CD4-positive, alpha-beta T cell treated with Interleukin-17A for 4 hours (primary cell): Measurements from ENCODE around the gene CCDC170.
"Not testable (repeated sequence)": the region's sequence is repeated elsewhere in the genome, so short reads cannot be mapped to it uniquely, and the experiment has no call there.

Experiments used
- DNase-seq: peaks from one replicate; pipeline ENCODE4 v3.0.0-alpha.2; 2020; ENCODE audit warnings: mixed read lengths

Gene CCDC170

DNA sequence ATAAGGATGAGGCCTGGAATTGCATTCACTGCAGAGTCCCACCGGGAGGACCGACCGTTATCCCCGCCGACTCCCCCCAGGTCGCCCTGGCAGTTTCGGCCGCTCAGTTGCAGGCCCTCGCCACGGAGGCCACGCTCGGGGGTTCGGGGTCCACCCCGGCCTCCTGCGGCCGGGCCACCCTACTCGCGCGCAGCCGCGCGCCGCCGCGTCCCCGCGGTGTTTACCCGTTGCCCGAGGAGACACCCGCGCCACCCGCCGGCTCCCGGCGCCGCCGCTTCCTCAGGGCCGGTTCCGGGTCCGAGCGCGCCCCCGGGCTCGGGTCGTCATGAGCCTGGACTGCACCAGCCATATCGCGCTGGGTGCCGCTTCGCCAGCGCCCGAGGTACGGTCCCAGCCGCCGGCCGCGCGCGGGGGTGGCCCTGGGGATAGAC lies at the start of gene CCDC170:
CCDC170 (plus strand) TSS at position 214 of the 431 bp plus-strand sequence; CDS start at position 326, 112 bp downstream.
- no peak for DNase-seq

DNA sequence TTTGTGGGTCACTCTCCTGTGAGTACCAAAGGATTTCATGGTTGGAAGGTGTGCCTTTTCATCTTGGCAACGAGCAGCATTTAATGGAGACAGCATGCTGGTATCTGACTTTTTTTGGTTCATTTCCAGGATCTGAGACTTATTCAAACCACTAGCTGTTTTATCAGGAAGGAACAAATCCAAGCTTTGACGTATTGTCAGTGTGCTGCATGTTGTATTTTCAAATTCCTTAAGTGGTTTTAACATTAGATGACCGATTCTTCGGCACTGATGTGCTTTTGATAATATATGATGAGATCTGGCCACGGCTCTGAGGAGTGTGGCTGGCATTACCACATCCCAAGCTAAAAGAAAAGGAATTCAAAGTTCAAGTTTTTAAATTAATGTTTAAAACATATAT lies 48.3 kb upstream of the CCDC170 start:
- DNase-seq, result no peak

- no peak for DNase-seq
Measured at GRCh38 chr6:151447237-151447636, 46.6 kb upstream of the CCDC170 start.

- DNase-seq, result no peak
Measured at GRCh38 chr6:151448623-151449022, 45.2 kb upstream of the CCDC170 start.

- not testable (repeated sequence) for DNase-seq
Measured at GRCh38 chr6:151450928-151451327, 42.9 kb upstream of the CCDC170 start.

GRCh38 chr6:151451417-151451949 lies 42.3 kb upstream of the CCDC170 start:
- no peak for DNase-seq

GRCh38 chr6:151451950-151452749 lies 41.7 kb upstream of the CCDC170 start, which contains the start of gene RMND1:
Gene RMND1, minus strand, starts transcription at chr6:151452126. Its CDS starts 6,315 bp downstream, at chr6:151445811.
- peak; percentile 100 for DNase-seq

GRCh38 chr6:151452750-151453427 lies 40.9 kb upstream of the CCDC170 start:
- DNase-seq, result no peak

DNA sequence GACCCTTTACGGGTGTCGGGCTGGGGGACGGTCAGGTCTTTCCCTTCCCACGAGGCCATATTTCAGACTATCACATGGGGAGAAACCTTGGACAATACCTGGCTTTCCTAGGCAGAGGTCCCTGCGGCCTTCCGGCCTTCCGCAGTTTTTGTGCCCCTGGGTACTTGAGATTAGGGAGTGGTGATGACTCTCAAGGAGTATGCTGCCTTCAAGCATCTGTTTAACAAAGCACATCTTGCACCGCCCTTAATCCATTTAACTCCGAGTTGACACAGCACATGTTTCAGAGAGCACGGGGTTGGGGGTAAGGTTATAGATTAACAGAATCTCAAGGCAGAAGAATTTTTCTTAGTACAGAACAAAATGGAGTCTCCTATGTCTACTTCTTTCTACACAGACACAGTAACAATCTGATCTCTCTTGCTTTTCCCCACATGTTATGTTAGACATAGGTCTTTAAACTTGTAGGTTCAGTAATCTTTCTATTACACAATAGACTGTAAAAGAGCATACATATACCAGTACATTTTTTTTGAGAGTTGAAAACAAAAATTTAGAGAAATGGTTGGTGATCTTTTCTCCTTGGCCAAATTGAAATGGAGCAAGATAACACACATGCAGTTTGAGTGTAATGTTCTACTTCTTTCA lies 37.9 kb upstream of the CCDC170 start:
- DNase-seq, result not testable (repeated sequence)

DNA sequence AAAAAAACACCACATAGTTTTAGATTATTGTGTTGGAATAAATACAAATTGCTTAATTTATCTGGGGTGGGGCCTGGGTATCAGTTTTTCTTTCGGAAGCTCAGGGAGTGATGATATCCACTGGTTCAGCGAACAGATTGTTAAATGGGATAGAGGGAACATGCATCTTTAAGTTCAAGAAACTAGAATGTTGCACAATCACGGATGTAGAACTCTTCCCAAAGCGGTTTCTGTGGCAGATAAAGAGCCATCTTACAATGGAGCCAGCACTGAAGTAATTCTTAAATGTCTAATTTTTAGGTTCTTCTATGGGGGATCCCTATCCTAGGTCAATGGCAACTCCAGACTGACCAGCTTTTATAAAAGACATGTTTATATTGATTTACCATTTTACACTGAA lies 32.1 kb upstream of the CCDC170 start:
- no peak for DNase-seq

GRCh38 chr6:151464702-151465101 lies 29.1 kb upstream of the CCDC170 start:
- DNase-seq, result no peak

- DNase-seq, result peak; percentile 75
Measured at GRCh38 chr6:151475653-151476523, 17.9 kb upstream of the CCDC170 start.

DNA sequence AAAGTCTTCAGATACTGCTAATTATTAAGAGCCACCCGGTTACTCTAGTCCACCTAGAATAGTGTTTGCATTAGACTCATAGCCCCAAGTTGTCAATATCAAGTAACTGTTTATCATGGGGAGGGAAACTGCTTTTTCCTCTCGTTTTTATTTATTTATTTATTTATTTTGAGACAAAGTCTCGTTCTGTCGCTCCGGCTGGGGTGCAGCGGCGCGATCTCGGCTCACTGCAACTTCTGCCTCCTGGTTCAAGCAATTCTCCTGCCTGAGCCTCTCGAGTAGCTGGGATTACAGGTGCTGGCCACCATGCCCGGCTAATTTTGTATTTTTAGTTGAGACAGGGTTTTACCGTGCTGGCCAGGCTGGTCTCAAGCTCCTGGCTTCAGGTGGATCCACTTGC lies 16.1 kb upstream of the CCDC170 start:
- no peak for DNase-seq

GRCh38 chr6:151478670-151479069 lies 15.1 kb upstream of the CCDC170 start:
- DNase-seq, result no peak

DNA sequence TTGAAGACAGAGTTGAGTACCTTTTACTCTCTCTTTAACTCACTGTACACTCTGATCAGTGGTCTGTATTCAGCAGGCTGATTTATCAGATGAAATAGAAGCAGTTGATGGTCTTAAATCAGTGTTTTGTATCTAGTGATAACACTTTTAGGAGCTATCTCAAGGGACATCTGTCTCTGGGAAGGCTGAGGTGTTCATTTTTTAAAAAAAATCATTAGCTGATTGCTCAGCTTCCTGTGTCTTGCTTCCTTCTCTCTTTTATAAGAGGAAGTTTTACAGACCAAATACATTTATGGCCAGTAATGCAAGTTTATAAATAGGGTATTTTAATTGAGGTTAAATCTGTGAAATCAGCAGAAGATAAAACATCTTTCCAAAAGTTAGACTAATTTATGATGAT lies 12.0 kb upstream of the CCDC170 start:
- no peak for DNase-seq

DNA sequence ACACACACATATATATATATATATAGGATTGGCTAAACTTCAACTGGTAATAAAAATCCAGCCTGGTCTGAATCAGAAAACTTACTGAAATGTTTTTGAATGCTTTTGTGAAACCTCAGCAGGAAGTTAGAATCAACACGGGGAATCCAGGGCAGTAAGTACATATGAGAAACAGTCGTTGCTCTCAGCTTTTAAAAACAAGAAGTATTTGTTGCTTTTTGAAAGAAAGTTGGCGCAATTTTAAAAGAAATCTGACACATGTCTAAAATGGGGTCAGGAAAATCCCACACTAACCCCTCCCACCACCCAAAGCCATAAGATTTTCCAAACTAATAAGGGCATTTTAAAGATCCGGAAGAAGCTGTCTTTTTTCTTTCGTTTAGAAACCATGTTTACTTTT lies 11.5 kb upstream of the CCDC170 start:
- DNase-seq, result no peak

GRCh38 chr6:151483994-151484393 lies 9.8 kb upstream of the CCDC170 start:
- no peak for DNase-seq

DNA sequence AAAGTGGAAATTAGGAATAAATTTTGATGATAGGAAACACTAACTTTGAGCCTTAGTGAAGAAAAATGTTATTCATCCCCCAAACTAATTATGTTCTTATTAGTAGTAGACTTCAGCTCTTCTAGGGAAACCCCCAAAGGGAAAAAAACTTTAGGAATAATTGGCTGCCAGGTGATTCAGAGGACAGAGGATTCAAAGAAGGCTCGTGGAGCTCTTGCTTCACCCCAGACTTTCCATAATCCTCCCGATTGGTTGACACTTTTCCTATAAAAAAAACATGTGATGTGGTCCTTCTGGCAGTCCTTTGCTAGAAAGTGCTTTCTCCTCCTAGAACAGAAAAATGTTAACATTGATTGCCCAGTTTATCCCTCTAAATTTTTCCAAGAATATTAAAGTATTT lies 5.6 kb upstream of the CCDC170 start:
- DNase-seq, result no peak

- no peak for DNase-seq
Measured at GRCh38 chr6:151490996-151491395, 2.8 kb upstream of the CCDC170 start.

GRCh38 chr6:151493161-151493803 lies 535 bp upstream of the CCDC170 start:
- no peak for DNase-seq

DNA sequence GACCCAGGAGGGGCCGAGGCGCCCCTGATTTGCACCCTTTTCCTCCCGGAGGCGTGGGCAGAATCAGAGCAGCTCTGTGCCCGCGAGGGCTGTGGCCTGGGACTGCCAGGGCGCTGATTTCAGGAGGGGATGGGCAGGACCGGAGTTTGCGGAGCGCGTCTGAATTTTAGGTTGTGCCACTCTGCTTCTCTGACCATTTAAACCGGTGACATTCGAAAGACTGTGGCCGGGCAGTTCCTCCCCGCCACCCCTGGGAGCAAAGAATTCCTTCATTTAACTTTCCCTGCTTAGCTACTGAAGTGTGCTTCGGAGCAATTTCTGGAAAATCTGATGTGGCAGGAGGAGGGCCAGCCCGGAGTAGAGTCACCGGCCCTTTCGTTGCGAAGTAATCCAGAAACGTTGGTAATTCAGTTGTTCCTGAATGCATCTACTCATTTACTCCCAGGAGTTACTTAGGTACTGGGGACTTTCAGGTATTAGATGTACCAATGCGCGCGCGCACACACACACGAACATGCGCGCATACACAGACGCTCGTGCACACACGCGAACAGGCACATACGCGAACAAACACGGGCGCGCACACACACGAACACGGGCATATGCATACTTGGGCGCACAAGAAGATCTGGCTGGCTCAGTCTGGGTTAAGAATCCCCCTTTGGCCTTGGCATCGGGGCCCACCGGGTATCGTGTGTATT lies 568 bp downstream of the CCDC170 start:
- no peak for DNase-seq
